Liver (tissue), 9 donors: Measurements from ENCODE around the gene NXPE3. TPM values are rescaled to one million over a fixed set of nuclear protein-coding genes. Genes with fewer than 3 reads are reported as not detected.
"Not testable (repeated sequence)": the region's sequence is repeated elsewhere in the genome, so short reads cannot be mapped to it uniquely, and the experiment has no call there.

Experiments used
- DNase-seq: peaks from one replicate; pipeline ENCODE4 v3.0.0-alpha.2; 2017; ENCODE audit warnings: low spot score
- H3K27ac ChIP-seq, 2 donors: one replicate each; pipeline ENCODE4 v1.7.0; 2013; ENCODE audit warnings: inconsistent platforms in 2 of 2, low read length in 2 of 2, control low read depth in 1 of 2, low read depth in 1 of 2, mild to moderate bottlenecking in 1 of 2
- H3K27me3 ChIP-seq, 4 donors: one replicate each; pipeline versions ENCODE4 v1.6.1 to v1.7.0; 2013; ENCODE audit warnings: low read length in 3 of 4, inconsistent platforms in 1 of 4, mild to moderate bottlenecking in 1 of 4, moderate library complexity in 1 of 4; ENCODE audit not compliant: control insufficient read depth in 4 of 4, insufficient read depth in 4 of 4
- H3K36me3 ChIP-seq, 4 donors: one replicate each; pipeline versions ENCODE4 v1.6.1 to v1.7.0; 2013; ENCODE audit warnings: low read length in 3 of 4, mild to moderate bottlenecking in 3 of 4, low read depth in 1 of 4, moderate library complexity in 1 of 4; ENCODE audit not compliant: control insufficient read depth in 4 of 4, insufficient read depth in 3 of 4
- H3K4me1 ChIP-seq, 4 donors: one replicate each; pipeline versions ENCODE4 v1.6.1 to v1.7.0; 2013; ENCODE audit warnings: low read length in 3 of 4, mild to moderate bottlenecking in 3 of 4, moderate library complexity in 1 of 4; ENCODE audit not compliant: control insufficient read depth in 4 of 4, insufficient read depth in 4 of 4
- H3K4me3 ChIP-seq, 3 donors: one replicate each; pipeline versions ENCODE4 v1.6.1 to v1.7.0; 2013; ENCODE audit warnings: low read length in 3 of 3, control low read depth in 1 of 3, low read depth in 1 of 3, mild to moderate bottlenecking in 1 of 3
- H3K9ac ChIP-seq, 2 donors: one replicate each; pipeline ENCODE4 v1.7.0; 2013; ENCODE audit warnings: low read length in 2 of 2, mild to moderate bottlenecking in 2 of 2, moderate library complexity in 2 of 2, control low read depth in 1 of 2, low read depth in 1 of 2
- H3K9me3 ChIP-seq, 4 donors: one replicate each; pipeline versions ENCODE4 v1.6.1 to v1.7.0; 2013; ENCODE audit warnings: low read length in 3 of 4; ENCODE audit not compliant: control insufficient read depth in 4 of 4
- FOXA1 ChIP-seq: IDR thresholded peaks from 2 replicates; pipeline ENCODE4 v1.6.1; 2016; ENCODE audit warnings: antibody characterized with exemption
- FOXA2 ChIP-seq: IDR thresholded peaks from 2 replicates; pipeline ENCODE4 v1.6.1; 2016; ENCODE audit warnings: antibody characterized with exemption
- HNF4A ChIP-seq, 2 donors: conservative IDR thresholded peaks; 2 replicates each; pipeline ENCODE4 v1.6.1; 2016; ENCODE audit warnings: antibody characterized with exemption in 2 of 2, mild to moderate bottlenecking in 2 of 2
- HNF4G ChIP-seq: IDR thresholded peaks from 2 replicates; pipeline ENCODE4 v1.6.1; 2016; ENCODE audit warnings: antibody characterized with exemption
- NR2F2 ChIP-seq: IDR thresholded peaks from 2 replicates; pipeline ENCODE4 v1.6.1; 2016; ENCODE audit warnings: antibody characterized with exemption
- RXRA ChIP-seq, 2 donors: IDR thresholded peaks; 2 replicates each; pipeline ENCODE4 v1.6.1; 2017 to 2018; ENCODE audit warnings: antibody characterized with exemption in 2 of 2, mild to moderate bottlenecking in 1 of 2
- TAF1 ChIP-seq: conservative IDR thresholded peaks from 2 replicates; pipeline ENCODE4 v1.6.1; 2016; ENCODE audit warnings: antibody characterized with exemption, mild to moderate bottlenecking
- WGBS: extraction: QIAGEN DNeasy Blood & Tissue Kit; methylation state at CpG from one replicate; pipeline ENCODE4 v1.1.7; 2013; 5-methylcytosine and 5-hydroxymethylcytosine counted together
- polyA plus RNA-seq, 2 donors: library from polyadenylated mRNA; stranded (reverse) in 1 of 2; unstranded in 1 of 2; fragments of 200-250 nt in 1 of 2; fragments of >200 nt in 1 of 2; fragmentation: Nextera tagmentation in 1 of 2; extraction: Ambion mirVana in 1 of 2; gene quantifications; one replicate each; pipeline versions ENCODE4 v1.2.1 to v1.2.3, GENCODE V29; 2013 to 2015
- total RNA-seq, 2 donors: library from RNA; depleted of rRNA; stranded (reverse); fragments of >200 nt; gene quantifications; one replicate each; pipeline ENCODE4 v1.2.3, GENCODE V29; 2014
- TF ChIP-seq, protein P1 (sequence below): IDR thresholded peaks from 2 replicates; pipeline ENCODE4 v1.6.1; 2016; ENCODE audit warnings: antibody characterized with exemption
- TF ChIP-seq, protein P2 (sequence below): IDR thresholded peaks from 2 replicates; pipeline ENCODE4 v1.6.1; 2016; ENCODE audit warnings: antibody characterized with exemption
- TF ChIP-seq, protein P3 (sequence below): IDR thresholded peaks from 2 replicates; pipeline ENCODE4 v1.6.1; 2016; ENCODE audit warnings: antibody characterized with exemption
- donor health status: healthy.
- donor health status: healthy.
- donor health status: healthy.
- donor health status: healthy.
- donor health status: healthy.

The NXPE3 gene
- total and polyA plus RNA-seq, 4 donors: 1.1 to 2.7 (median 1.7) TPM

DNA sequence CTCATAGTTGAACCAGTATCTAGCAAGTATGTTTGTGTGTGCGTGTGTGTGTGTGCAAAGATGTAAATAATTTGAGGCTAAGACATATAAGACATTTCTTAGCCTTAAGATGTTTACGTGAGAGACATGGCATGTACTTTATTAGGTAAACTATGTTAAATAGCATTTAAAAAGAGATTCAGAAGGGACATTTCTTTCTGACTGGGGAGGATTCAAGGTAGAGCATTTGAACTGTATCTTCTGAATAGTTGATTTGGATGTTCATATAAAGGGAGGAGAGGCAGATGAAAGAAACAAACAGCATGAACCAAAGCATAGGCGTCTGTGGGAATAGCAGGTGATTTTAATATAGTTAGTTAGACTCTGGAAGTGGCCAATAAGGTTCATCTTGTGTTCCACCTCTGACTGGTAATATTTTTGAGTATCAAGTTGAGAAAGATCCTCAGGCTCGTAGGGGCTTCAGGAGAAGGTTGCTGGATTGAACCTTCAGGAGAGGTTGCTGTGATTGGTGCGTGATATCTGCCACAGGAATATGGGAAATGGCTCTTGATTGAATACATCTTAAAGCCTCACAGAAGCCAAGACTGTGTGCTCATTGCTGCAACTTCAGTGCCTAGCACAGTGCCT, 82.9 kb downstream of the NXPE3 start:
- DNase-seq: no peak
- TF ChIP-seq FOXA2 (no peak), HNF4G (no peak), TAF1 (no peak), RXRA (IDR thresholded peaks at IDR 0.05) (no peak), FOXA1 (no peak), NR2F2 (no peak), HNF4A (conservative IDR thresholded peaks at IDR 0.05) (no peak)
- TF ChIP-seq, protein P1, sequence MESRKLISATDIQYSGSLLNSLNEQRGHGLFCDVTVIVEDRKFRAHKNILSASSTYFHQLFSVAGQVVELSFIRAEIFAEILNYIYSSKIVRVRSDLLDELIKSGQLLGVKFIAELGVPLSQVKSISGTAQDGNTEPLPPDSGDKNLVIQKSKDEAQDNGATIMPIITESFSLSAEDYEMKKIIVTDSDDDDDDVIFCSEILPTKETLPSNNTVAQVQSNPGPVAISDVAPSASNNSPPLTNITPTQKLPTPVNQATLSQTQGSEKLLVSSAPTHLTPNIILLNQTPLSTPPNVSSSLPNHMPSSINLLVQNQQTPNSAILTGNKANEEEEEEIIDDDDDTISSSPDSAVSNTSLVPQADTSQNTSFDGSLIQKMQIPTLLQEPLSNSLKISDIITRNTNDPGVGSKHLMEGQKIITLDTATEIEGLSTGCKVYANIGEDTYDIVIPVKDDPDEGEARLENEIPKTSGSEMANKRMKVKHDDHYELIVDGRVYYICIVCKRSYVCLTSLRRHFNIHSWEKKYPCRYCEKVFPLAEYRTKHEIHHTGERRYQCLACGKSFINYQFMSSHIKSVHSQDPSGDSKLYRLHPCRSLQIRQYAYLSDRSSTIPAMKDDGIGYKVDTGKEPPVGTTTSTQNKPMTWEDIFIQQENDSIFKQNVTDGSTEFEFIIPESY: no peak
- TF ChIP-seq, protein P2, sequence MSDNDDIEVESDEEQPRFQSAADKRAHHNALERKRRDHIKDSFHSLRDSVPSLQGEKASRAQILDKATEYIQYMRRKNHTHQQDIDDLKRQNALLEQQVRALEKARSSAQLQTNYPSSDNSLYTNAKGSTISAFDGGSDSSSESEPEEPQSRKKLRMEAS: no peak
- TF ChIP-seq, protein P3, sequence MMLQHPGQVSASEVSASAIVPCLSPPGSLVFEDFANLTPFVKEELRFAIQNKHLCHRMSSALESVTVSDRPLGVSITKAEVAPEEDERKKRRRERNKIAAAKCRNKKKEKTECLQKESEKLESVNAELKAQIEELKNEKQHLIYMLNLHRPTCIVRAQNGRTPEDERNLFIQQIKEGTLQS: no peak
- H3K27me3 ChIP-seq: no peaks in the 10 kb centered on the region
- no peak overlapping the region for H3K27ac ChIP-seq
- no peak overlapping the region for H3K4me3 ChIP-seq
- no peak overlapping the region for H3K9ac ChIP-seq
- H3K36me3 ChIP-seq: peaks cover 3 to 52% (median 45%) of the 10 kb centered on the region in 4 donors
- peaks cover 0 to 7% (median 4%) of the 10 kb centered on the region in 4 donors for H3K4me1 ChIP-seq
- WGBS: 83% methylated on average over 5 of the region's 5 CpGs
- H3K9me3 ChIP-seq: no peaks in the 10 kb centered on the region

DNA sequence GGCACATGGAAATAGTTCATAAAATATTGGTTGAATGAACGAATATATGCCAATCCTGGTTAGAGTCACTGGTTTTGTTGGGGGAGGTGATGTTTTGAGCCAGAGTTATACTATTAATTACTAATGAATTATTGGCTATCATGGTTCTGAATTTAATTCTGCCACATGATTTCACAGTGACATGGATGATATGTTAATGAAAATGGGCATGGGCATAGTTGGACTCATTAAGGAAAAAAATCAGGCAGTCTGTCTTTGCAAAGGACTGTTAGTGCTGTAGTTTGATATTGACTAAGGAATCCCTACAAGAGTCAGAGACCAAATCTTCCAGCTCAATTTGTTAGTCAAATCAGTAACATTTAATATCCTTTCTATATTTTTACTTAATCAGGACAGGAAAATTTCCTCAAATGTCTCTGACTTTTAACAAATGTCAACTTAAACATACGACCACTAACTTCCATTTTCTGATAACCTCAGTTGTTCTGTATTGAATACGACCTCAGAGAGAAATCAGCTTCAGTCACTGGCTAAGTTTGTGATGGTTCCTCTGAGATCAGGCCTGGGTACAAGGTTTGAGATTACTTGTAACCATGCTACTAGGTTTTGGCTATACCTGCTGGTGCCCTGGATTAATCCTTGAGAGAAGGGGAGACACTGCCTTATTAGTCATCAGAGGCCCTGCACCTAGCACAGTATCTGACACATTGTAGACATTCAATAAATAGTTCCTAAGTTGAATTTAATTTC, 83.6 kb downstream of the NXPE3 start:
- Histone ChIP-seq H3K9ac (no peak overlapping the region), H3K36me3 (peaks cover 0 to 45% (median 38%) of the 10 kb centered on the region in 4 donors), H3K27me3 (no peaks in the 10 kb centered on the region), H3K27ac (no peak overlapping the region), H3K4me1 (peaks cover 0 to 11% (median 6%) of the 10 kb centered on the region in 4 donors), H3K9me3 (no peaks in the 10 kb centered on the region), H3K4me3 (no peak overlapping the region)
- TF ChIP-seq HNF4G: no peak
- TF ChIP-seq FOXA1: no peak
- TF ChIP-seq NR2F2: no peak
- 71% methylated on average over 3 of the region's 3 CpGs for WGBS
- DNase-seq: no peak

DNA sequence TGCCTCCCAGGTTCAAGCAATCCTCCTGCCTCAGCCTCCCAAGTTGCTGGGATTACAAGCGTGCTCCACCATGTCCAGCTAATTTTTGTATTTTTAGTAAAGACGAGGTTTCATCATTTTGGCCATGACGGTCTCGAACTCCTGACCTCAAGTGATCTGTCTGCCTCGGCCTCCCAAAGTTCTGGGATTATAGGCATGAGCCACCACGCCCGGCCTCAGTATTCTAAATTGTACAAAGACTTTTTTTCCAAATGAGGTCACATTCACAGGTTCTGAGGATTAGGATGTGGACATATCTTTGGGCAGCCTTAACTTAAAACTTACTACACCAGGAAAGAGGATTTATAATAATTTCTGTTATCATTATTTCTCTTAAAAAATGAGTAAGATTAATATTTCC, 85.9 kb downstream of the NXPE3 start:
- not testable (repeated sequence) for H3K9me3 ChIP-seq, H3K27ac ChIP-seq, H3K4me3 ChIP-seq, DNase-seq, H3K9ac ChIP-seq, H3K27me3 ChIP-seq
- Histone ChIP-seq H3K36me3 (peaks cover 0 to 21% (median 18%) of the 10 kb centered on the region in 4 donors), H3K4me1 (peaks cover 4 to 25% (median 19%) of the 10 kb centered on the region in 4 donors)
- 74% methylated on average over 7 of the region's 7 CpGs for WGBS
